Testis (tissue), 2 donors: ENCODE results near the gene FAM20A.

Experiments
- POLR2A ChIP-seq: fragments of 450-650 bp; IDR thresholded peaks from one replicate; pipeline ENCODE4 v1.6.1; 2017; ENCODE audit warnings: antibody characterized with exemption, mild to moderate bottlenecking, moderate library complexity
- TF ChIP-seq, protein P1 (sequence below), 3 experiments: fragments of 450-650 bp in 2 of 3; fragments of 200-600 bp in 1 of 3; sonication (generic) in 1 of 3; IDR thresholded peaks; one replicate each; pipeline ENCODE4 v1.5.1; 2016 to 2019; ENCODE audit warnings: antibody characterized with exemption in 3 of 3, mild to moderate bottlenecking in 2 of 3, moderate library complexity in 1 of 3

DNA sequence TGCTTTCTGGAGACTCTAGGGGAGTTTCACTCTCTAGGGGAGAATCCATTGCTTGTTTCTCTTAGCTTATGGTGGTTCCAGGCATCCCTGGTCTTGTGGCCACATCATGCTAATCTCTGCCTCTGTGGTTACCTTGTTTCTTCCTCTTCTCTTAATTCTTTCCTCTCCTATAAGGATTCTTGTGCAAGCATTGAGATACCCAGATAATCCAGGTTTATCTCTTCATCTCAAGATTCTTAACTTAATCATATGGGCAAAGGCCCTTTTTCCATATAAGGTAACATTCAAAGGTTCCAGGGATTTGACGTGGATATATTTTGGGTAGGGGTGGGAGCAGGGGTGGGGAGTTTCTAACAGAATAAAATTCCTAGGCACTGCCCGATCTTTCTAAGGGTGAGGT lies 32.6 kb downstream of the FAM20A start:
- TF ChIP-seq, protein P1, sequence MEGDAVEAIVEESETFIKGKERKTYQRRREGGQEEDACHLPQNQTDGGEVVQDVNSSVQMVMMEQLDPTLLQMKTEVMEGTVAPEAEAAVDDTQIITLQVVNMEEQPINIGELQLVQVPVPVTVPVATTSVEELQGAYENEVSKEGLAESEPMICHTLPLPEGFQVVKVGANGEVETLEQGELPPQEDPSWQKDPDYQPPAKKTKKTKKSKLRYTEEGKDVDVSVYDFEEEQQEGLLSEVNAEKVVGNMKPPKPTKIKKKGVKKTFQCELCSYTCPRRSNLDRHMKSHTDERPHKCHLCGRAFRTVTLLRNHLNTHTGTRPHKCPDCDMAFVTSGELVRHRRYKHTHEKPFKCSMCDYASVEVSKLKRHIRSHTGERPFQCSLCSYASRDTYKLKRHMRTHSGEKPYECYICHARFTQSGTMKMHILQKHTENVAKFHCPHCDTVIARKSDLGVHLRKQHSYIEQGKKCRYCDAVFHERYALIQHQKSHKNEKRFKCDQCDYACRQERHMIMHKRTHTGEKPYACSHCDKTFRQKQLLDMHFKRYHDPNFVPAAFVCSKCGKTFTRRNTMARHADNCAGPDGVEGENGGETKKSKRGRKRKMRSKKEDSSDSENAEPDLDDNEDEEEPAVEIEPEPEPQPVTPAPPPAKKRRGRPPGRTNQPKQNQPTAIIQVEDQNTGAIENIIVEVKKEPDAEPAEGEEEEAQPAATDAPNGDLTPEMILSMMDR (IDR thresholded peaks at IDR 0.05), result no peak
- no peak for TF ChIP-seq POLR2A
